AG04449 (cell line): ENCODE results near the gene HAUS7.

Source experiments
- CTCF ChIA-PET: fragments of 350-600 bp; formaldehyde crosslinking; extraction: SDS; loops from one replicate; lab custom pipeline; 2021; ENCODE audit warnings: antibody characterized with exemption; lab: Yijun Ruan, JAX
- POLR2A ChIA-PET: fragments of 400-600, 350-600 bp; formaldehyde crosslinking; extraction: SDS; loops from one replicate; lab custom pipeline; 2020; ENCODE audit warnings: antibody characterized with exemption, inconsistent platforms; lab: Yijun Ruan, JAX
- DNase-seq: peaks from one replicate; pipeline ENCODE4 v3.0.0-alpha.2; 2010; ENCODE audit warnings: low read depth, low spot score
- H3K4me3 ChIP-seq: 2 replicates; pipeline ENCODE4 v1.5.1; 2011; ENCODE audit warnings: low read depth, mild to moderate bottlenecking, control low read depth, low read length
- TF ChIP-seq, protein P1 (sequence below): IDR thresholded peaks from one replicate; pipeline ENCODE4 v1.5.1; 2011; ENCODE audit warnings: mild to moderate bottlenecking, moderate library complexity, low read length, control low read depth, inconsistent platforms; ENCODE audit not compliant: insufficient read depth; ENCODE audit errors: missing control alignments

HAUS7 gene

DNA sequence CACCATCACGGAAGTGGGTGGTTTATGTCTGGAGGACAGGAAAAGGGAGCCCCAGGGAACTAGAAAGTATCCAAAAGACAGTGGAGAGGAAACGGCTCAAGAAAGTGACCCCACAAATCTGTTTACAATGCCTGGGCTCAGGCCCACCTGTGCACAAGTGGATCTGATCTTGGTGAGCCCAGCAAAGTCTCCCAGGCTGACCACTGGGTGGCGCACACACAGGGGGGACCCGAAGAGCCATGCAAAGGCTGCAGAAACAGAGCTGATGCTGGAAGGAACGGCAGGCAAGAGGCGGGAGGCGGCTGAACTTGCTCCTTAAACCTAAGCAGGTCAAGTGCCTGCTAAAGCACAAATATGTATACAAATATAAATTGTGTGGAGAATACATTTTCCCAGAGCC, 9.6 kb downstream of the HAUS7 start:
- CTCF ChIA-PET, result interaction anchor here (0.6 to 5.9 kb wide), 17 partner anchors 8 to 502 kb away, joined by 3 to 71 read pairs (median 4); partner anchors contain the start of genes BGN and HAUS7
- no peak for DNase-seq
- POLR2A ChIA-PET, result interaction anchor here (0.5 to 0.9 kb wide), 2 partner anchors 519 to 1267 kb away, joined by 3 read pairs; no protein-coding TSS in a partner anchor
- TF ChIP-seq, protein P1, sequence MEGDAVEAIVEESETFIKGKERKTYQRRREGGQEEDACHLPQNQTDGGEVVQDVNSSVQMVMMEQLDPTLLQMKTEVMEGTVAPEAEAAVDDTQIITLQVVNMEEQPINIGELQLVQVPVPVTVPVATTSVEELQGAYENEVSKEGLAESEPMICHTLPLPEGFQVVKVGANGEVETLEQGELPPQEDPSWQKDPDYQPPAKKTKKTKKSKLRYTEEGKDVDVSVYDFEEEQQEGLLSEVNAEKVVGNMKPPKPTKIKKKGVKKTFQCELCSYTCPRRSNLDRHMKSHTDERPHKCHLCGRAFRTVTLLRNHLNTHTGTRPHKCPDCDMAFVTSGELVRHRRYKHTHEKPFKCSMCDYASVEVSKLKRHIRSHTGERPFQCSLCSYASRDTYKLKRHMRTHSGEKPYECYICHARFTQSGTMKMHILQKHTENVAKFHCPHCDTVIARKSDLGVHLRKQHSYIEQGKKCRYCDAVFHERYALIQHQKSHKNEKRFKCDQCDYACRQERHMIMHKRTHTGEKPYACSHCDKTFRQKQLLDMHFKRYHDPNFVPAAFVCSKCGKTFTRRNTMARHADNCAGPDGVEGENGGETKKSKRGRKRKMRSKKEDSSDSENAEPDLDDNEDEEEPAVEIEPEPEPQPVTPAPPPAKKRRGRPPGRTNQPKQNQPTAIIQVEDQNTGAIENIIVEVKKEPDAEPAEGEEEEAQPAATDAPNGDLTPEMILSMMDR, result peak; percentile 74
- no peak overlapping the region for H3K4me3 ChIP-seq

- peak; percentile 24 for DNase-seq
- no peak overlapping the region for H3K4me3 ChIP-seq
- TF ChIP-seq, protein P1, result peak; percentile 2
- CTCF ChIA-PET, result interaction anchor here (0.9 to 5.9 kb wide), 9 partner anchors 8 to 427 kb away, joined by 3 to 71 read pairs (median 6); partner anchors contain the start of genes BGN and HAUS7
- POLR2A ChIA-PET, result interaction anchor here (0.9 kb wide), 1 partner anchor 518 kb away, joined by 3 read pairs; no protein-coding TSS in a partner anchor
Observed at GRCh38 chrX:153459986-153460385, 10.4 kb downstream of the HAUS7 start.

GRCh38 chrX:153458476-153458875, 11.9 kb downstream of the HAUS7 start:
- CTCF ChIA-PET, result interaction anchor here (0.8 to 5.9 kb wide), 5 partner anchors 32 to 517 kb away, joined by 3 to 71 read pairs (median 3); partner anchors contain the start of gene BGN

GRCh38 chrX:153457827-153458466, 12.4 kb downstream of the HAUS7 start:
- POLR2A ChIA-PET, result no interaction called here
- DNase-seq, result no peak
- no peak overlapping the region for H3K4me3 ChIP-seq
- CTCF ChIA-PET, result interaction anchor here (0.8 to 5.9 kb wide), 5 partner anchors 33 to 517 kb away, joined by 3 to 71 read pairs (median 3); partner anchors contain the start of gene BGN
- TF ChIP-seq, protein P1, result no peak

More at GRCh38 chrX:153458476-153458875, 11.9 kb downstream of the HAUS7 start:
- H3K4me3 ChIP-seq, result no peak overlapping the region
- TF ChIP-seq, protein P1, result no peak
- DNase-seq, result no peak
- POLR2A ChIA-PET, result no interaction called here

DNA sequence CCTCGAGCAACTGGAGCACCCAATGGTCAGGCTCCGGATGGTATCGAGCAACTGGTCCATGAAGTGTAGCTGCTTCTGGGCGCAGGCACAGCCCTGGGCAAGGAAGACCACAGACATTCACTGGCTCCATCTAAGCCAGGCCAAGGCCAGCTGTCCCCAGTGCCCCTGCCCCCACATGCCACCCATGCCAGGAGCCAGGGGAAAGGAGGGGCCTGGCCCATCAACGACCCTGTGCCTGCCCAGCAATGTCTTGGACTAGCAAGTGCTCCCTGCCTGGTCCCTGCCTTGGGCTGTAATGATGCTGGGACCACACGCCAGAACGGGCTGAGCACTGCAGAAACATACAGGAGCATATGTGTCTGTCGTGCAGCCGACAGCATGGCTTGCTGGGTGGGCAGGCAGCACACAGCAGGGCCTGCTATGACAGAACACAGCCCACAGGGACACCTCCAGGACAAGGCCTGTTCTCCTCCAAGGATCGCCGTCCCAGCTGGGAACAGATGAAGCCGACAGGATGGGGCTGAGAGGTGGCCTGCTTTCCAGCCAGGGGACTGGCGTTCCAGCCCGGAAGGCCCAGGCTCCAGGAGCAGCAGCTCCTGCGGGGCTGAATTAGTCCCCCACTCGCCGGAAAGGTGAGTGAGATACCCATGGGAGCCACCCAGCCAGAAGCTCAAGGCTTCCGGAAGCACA, 13.1 kb downstream of the HAUS7 start:
- ChIA-PET POLR2A (no interaction called here), CTCF (interaction anchor here (5.9 kb wide), 1 partner anchor 51 kb away, joined by 71 read pairs; no protein-coding TSS in a partner anchor)
- DNase-seq, result no peak
- no peak overlapping the region for H3K4me3 ChIP-seq
- TF ChIP-seq, protein P1, result no peak

GRCh38 chrX:153456704-153457103, 13.7 kb downstream of the HAUS7 start:
- CTCF ChIA-PET, result no interaction called here
- H3K4me3 ChIP-seq, result no peak overlapping the region
- POLR2A ChIA-PET, result no interaction called here
- no peak for DNase-seq
- TF ChIP-seq, protein P1, result no peak
